Ecto neural progenitor cell (in vitro differentiated cells): ENCODE data around the gene RAD51B.

Experiments
- DNase-seq: peaks from one replicate; pipeline ENCODE4 v3.0.0-alpha.2; 2018; ENCODE audit warnings: low spot score

RAD51B gene

GRCh38 chr14:68705741-68706283 lies 886.2 kb downstream of the RAD51B start:
- DNase-seq, result no peak

- no peak for DNase-seq
Measured at GRCh38 chr14:68707482-68707881, 887.9 kb downstream of the RAD51B start.

GRCh38 chr14:68708343-68708742 lies 888.8 kb downstream of the RAD51B start:
- no peak for DNase-seq

GRCh38 chr14:68709007-68709406 lies 889.4 kb downstream of the RAD51B start:
- no peak for DNase-seq

- DNase-seq, result no peak
Measured at GRCh38 chr14:68710776-68711175, 891.2 kb downstream of the RAD51B start.

GRCh38 chr14:68711561-68712309 lies 892.2 kb downstream of the RAD51B start:
- no peak for DNase-seq

GRCh38 chr14:68712703-68713370 lies 893.3 kb downstream of the RAD51B start:
- no peak for DNase-seq

GRCh38 chr14:68713782-68714181 lies 894.2 kb downstream of the RAD51B start:
- no peak for DNase-seq

GRCh38 chr14:68714991-68715924 lies 895.7 kb downstream of the RAD51B start:
- DNase-seq, result no peak

GRCh38 chr14:68716698-68717097 lies 897.1 kb downstream of the RAD51B start:
- no peak for DNase-seq

GRCh38 chr14:68718023-68718990 lies 898.7 kb downstream of the RAD51B start:
- no peak for DNase-seq

GRCh38 chr14:68719634-68720384 lies 900.2 kb downstream of the RAD51B start:
- no peak for DNase-seq

GRCh38 chr14:68722186-68722585 lies 902.6 kb downstream of the RAD51B start:
- DNase-seq, result no peak

- DNase-seq, result no peak
Measured at GRCh38 chr14:68722968-68723566, 903.5 kb downstream of the RAD51B start.

GRCh38 chr14:68723808-68724268 lies 904.3 kb downstream of the RAD51B start:
- DNase-seq, result no peak

- DNase-seq, result no peak
Measured at GRCh38 chr14:68724914-68725313, 905.3 kb downstream of the RAD51B start.

GRCh38 chr14:68726093-68726695 lies 906.6 kb downstream of the RAD51B start:
- DNase-seq, result no peak

GRCh38 chr14:68727315-68728047 lies 907.9 kb downstream of the RAD51B start:
- DNase-seq, result no peak
